Measurements from ENCODE around the gene TAS2R46.

GRCh38 chr12:11040162-11040561 is 21.9 kb downstream of the TAS2R46 start:
- TF ChIP-seq CTCF (IDR thresholded peaks at IDR 0.05) (no peak), POLR2A (IDR thresholded peaks at IDR 0.05) (no peak)

All from uterus (tissue), 2 donors.